ENCODE results near the gene PIH1D1.
"Not testable (repeated sequence)": the region's sequence is repeated elsewhere in the genome, so short reads cannot be mapped to it uniquely, and the experiment has no call there.

PIH1D1 gene

GRCh38 chr19:49453013-49453756 lies 1.6 kb upstream of the PIH1D1 start, which contains the start of gene ALDH16A1:
Gene ALDH16A1 (plus strand): TSS chr19:49453225. CDS start chr19:49453332, 107 bp downstream.
- peak; percentile 98 for DNase-seq

- no peak for DNase-seq
These were observed 1.2 kb downstream of the PIH1D1 start for GRCh38 chr19:49450405-49450804.

GRCh38 chr19:49448432-49448786 lies 3.2 kb downstream of the PIH1D1 start:
- DNase-seq, result no peak

- peak; percentile 75 for DNase-seq
These were observed 3.9 kb downstream of the PIH1D1 start for GRCh38 chr19:49447485-49448431.

- DNase-seq, result no peak
These were observed 5.6 kb downstream of the PIH1D1 start for GRCh38 chr19:49445997-49446396.

GRCh38 chr19:49444100-49444700 lies 7.4 kb downstream of the PIH1D1 start:
- not testable (repeated sequence) for DNase-seq

GRCh38 chr19:49443366-49444099 lies 8.1 kb downstream of the PIH1D1 start:
- peak; percentile 96 for DNase-seq

- peak; percentile 87 for DNase-seq
These were observed 8.7 kb downstream of the PIH1D1 start for GRCh38 chr19:49442771-49443365.

GRCh38 chr19:49442354-49442753 lies 9.3 kb downstream of the PIH1D1 start:
- DNase-seq, result peak; percentile 48

- DNase-seq, result no peak
These were observed 9.7 kb downstream of the PIH1D1 start for GRCh38 chr19:49441960-49442350.

- peak; percentile 70 for DNase-seq
These were observed 10.2 kb downstream of the PIH1D1 start, which contains the start of gene SLC17A7 for GRCh38 chr19:49441210-49441959. Gene SLC17A7 (minus strand): TSS chr19:49441527. CDS start chr19:49441379, 148 bp downstream.

- no peak for DNase-seq
These were observed 11.0 kb downstream of the PIH1D1 start for GRCh38 chr19:49440439-49441209.

GRCh38 chr19:49439836-49440235 lies 11.8 kb downstream of the PIH1D1 start:
- DNase-seq, result no peak

GRCh38 chr19:49438261-49438660 lies 13.4 kb downstream of the PIH1D1 start:
- no peak for DNase-seq

GRCh38 chr19:49437231-49437630 lies 14.4 kb downstream of the PIH1D1 start:
- DNase-seq, result no peak

GRCh38 chr19:49436381-49437017 lies 15.1 kb downstream of the PIH1D1 start:
- peak; percentile 89 for DNase-seq

- DNase-seq, result no peak
These were observed 15.9 kb downstream of the PIH1D1 start for GRCh38 chr19:49435670-49436069.

- no peak for DNase-seq
These were observed 16.6 kb downstream of the PIH1D1 start for GRCh38 chr19:49434907-49435583.

- no peak for DNase-seq
These were observed 18.2 kb downstream of the PIH1D1 start for GRCh38 chr19:49433240-49433901.

All from stimulated activated CD8-positive, alpha-beta memory T cell treated with anti-CD3 and anti-CD28 coated beads, Interleukin-4, amount 100 ng/mL, for 48 hours (primary cell).